GM18868 (cell line): ENCODE results near the gene MSS51.
A peak's percentile ranks its signal among the peaks of the same experiment; 100 is the strongest.
"Not testable (repeated sequence)": the region's sequence is repeated elsewhere in the genome, so short reads cannot be mapped to it uniquely, and the experiment has no call there.

Experiments
- ATAC-seq: cut with Tn5 transposase; IDR thresholded peaks from one replicate; pipeline ENCODE4 v1.9.1; 2021; ENCODE audit warnings: mild to moderate bottlenecking, moderate library complexity; ENCODE audit not compliant: unreplicated experiment

The MSS51 gene

DNA sequence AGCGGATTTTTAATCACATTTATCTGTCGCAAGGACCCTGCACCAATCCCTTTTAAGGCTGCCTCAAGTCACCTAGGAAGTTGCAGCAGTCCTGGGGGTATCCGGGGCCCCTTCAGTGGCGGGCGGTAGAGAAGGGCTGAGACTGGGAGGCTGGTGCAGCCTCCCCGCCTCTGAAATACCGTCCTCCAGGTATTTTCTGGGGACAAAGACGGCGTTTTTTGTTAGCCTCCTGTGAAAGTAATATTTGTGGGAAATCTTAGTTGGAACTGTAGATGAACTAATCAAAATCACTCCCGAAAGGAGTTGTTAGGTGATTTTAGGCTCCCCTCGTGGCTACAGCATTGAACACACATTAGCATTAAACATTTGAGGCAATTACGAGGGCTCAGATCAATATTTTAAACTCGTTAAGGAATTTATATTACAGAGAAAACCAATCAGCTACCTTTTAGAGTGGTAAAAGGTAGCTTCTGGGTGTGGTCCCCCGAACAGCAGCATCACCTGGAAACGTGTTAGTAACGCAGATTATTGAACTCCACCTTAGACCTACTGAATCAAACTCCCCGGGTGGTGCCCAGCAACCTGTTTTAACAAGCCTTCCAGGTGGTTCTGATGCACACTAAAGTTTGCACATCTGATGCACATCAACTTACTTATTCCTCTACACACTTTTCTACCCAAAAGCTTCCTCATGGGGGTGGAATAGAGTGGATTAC lies 19.0 kb downstream of the MSS51 start:
- peak; percentile 30 for ATAC-seq

DNA sequence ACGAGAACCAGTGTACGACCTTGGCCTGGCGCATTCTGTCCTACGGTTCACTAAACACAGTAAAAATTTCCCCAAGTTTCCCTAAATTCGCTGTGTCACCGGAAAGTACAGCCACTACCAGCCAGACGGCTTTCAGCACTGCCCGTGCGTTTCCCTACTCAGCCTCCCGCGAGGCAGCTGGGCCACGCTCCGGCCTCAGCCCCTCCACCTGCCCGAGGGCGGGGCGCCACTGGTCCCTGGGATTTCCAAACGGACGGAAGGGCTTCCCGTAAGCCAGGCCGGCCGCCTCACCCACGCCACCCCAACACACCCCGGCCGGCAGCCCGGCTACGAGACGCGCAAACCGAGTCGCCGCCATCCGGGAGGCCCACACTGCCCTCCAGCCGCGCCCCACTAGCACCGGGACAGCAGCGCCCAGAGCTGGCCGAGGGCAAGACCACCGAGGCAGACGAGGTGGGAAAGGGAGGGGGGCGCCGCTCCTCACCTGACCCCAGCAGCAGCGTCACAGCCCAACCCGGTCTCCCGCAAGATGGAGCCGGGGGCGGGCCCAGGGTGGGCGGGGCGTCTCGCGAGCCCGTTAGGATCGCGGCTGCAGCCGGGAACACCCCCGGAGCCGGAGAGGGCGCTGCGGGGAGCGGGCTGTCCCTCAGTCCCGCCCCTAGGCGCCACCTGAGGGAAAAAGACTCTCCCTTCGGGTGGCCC lies 19.7 kb downstream of the MSS51 start, which contains the start of gene ANXA7:
TSS of gene ANXA7 (minus strand) at position 531 of the 702 bp plus-strand sequence. CDS start 13,202 bp downstream, outside the sequence.
- ATAC-seq: peak; percentile 92

DNA sequence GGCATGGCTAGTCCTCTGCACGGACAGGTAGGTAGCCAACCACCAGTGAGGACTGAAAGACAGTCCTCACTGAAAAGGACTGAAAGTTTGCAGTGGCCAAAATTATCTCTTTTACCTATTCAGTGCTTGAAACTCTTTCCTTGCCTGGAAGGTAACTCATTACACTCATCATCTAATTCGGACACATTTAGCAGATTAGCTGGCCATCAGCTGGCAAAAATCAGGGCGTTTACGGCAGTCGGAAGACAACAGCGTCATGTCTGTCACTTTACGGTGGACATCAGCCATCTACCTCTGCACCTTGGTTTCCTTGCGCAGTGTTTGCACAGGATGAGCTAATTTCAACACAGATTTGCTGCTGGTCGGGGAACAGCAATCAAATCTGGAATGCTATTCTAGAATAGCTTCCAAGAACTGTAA lies 20.2 kb downstream of the MSS51 start:
- ATAC-seq: peak; percentile 24

DNA sequence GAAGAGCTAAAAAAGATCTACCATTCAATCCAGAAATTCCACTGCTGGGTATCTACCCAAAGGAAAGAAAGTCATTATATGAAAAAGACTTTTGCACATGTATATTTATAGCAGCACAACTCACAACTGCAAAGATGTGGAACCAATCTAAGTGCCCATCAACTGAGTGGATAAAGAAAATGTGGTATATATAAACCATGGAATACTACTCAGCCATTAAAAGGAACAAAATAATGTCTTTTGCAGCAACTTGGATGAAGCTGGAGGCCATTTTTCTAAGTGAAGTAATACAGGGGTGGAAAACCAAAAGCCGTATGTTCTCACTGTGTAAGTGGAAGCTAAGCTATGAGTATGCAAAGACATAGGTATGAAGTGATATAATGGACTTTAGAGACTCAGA lies 22.5 kb downstream of the MSS51 start:
- ATAC-seq: no peak

DNA sequence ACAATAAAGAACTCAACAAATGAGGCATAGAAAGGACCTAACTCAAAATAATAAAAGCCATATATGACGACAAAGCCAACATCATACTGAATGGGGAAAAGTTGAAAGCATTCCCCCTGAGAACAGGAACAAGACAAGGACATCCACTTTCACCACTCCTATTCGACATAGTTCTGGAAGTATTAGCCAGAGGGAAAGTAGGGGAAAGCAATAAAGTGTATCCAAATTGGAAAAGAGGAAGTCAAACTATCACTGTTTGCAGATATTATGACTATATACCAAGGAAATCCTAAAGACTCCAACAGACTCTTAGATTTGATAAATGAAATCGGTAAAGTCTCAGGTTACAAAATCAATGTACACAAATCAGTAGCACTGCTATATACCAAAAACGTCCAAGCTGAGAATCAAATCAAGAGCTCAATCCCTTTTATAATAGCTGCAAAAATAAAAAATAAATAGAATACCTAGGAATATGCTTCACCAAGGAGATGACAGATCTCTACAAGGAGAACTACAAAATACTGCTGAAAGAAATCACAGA lies 24.3 kb downstream of the MSS51 start:
- no peak for ATAC-seq

DNA sequence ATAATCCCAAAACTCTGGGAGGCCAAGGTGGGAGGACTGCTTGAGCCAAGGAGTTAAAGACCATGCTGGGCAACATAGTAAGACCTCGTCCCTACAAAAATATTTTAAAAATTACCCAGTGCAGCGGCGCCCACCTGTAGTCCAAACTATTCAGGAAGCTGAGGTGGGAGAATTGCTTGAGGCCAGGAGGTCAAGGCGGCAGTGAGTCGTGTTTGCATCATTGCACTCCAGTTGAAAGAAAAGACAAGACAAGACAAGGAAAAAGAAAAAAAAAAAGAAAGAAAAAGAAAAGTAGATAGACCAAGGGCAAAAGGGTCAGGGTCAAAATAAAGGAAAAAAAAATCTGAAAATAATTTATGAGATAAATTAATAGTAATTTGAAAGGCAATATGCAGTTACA lies 25.3 kb downstream of the MSS51 start:
- no peak for ATAC-seq

DNA sequence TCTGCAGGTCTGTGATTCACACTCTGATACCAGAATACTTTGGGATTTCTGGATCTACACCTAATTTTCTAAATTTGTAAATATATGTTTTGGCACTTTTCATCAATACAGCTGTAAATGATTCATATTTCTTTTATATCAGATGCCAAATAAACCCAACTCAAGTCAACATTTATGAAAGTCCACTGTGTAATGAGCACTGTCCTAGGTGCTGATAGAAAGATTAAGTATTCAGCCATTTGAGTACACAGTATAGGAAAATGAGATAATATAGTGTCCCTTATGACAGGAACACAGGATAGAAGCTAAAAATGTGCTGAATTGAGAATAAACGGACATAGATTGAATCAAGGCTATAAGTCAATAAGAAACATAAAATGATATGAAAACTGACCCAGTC lies 25.9 kb downstream of the MSS51 start:
- no peak for ATAC-seq

DNA sequence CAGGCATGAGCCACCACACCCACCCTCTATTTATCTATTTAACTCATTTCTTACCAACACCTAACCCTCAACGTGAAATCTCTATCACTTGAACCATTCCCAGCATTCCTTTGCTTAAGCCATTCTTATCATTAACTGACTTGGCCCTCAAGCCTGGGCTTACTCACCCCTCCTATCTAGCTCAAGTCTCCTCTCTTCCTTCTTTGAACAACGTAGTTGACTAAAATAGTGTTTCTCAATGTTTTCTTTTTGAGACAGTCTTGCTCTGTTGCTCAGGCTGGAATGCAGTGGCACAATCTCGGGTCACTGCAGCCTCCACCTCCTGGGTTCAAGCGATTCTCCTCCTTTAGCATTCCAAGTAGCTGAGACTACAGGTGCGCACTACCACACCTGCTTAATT lies 26.5 kb downstream of the MSS51 start:
- ATAC-seq: no peak

DNA sequence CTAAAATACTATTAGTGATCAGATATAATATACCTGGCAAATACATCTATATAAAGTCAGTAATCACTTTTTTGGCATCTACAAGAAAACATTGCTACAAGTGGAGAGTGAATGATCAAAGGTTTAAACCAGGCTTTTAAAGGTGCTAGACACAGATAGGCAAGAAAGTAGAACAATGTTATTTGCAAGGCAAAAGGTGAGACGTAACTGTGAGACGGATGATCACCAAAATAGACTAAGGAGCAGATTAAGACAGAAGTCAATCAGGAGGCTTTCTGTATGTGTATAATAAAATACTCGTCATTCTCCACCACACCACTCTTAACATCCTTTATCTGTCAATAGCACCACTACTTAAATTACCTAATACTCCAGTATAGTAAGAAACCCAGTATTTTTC lies 27.8 kb downstream of the MSS51 start:
- no peak for ATAC-seq

DNA sequence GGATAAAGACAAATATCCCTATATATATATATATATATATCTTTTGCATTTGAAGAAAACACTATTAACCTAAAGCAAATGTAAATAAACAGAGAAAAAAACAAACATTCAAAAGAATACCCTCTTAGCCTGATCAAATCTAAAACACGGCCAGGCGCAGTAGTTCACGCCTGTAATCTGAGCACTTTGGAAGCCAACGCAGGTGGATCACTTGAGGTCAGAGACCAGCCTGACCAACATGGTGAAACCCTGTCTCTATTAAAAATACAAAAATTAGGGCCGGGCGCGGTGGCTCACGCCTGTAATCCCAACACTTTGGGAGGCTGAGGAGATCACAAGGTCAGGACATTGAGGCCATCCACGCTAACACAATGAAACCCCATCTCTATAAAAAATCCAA lies 28.7 kb downstream of the MSS51 start:
- ATAC-seq: no peak

DNA sequence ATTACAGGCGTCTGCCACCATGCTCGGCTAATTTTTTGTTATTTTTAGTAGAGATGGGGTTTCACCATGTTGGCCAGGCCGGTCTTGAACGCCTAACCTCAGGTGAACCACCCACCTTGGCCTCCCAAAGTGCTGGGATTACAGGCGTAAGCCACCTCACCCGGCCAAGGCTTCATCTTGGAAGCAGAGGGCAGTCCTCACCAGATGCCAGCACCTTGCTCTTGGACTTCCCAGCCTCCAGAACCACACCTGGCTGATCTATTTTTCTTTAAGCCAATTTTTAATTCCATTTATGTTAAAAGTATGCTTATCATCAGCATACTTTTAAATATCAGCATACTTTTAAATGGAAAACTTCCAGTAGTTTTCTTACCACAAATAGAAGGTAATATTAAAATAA lies 31.7 kb downstream of the MSS51 start:
- no peak for ATAC-seq

DNA sequence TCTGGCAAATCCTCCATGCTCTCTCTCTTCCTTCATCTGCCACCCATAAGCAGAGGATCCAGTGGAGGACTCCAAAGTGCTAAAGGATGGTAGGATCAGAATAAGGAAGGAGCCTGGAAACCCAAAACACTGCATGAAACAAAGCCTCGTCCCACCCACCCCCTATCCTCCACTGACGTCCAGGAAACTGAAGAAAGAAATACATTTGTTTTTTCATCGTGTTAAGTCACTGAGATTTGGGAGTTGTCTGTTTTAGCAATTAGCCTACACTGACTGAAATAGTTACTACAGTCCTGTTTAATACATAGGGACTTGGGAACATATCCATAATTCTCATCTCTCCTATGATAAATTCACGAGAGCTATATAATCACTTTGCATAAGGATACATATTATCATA lies 34.3 kb downstream of the MSS51 start:
- no peak for ATAC-seq

DNA sequence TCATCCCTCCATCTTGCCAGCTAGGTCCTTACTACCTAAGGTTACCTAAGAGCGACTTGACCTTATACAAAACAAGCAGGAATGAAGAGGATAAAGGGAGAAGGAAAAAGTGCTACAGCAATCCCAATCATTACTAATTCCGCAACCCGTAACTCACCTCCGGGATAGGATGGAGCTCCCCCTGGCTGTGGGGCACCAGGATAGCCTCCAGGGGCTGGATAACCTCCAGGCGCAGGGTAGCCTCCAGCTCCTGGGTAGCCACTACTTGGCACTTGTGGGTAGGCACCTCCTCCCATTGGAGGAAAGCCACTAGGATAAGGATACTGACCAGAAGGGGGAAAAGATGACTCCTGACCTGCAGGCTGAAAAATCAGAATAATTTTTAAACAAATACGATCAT lies 35.3 kb downstream of the MSS51 start:
- no peak for ATAC-seq

DNA sequence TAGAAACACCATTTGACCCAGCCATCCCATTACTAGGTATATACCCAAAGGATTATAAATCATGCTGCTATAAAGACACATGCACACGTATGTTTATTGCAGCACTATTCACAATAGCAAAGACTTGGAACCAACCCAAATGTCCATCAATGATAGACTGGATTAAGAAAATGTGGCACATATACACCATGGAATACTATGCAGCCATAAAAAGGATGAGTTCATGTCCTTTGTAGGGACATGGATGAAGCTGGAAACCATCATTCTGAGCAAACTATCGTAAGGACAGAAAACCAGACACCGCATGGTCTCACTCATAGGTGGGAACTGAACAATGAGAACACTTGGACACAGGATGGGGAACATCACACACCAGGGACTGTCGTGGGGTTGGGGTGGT lies 39.0 kb downstream of the MSS51 start:
- ATAC-seq: not testable (repeated sequence)

DNA sequence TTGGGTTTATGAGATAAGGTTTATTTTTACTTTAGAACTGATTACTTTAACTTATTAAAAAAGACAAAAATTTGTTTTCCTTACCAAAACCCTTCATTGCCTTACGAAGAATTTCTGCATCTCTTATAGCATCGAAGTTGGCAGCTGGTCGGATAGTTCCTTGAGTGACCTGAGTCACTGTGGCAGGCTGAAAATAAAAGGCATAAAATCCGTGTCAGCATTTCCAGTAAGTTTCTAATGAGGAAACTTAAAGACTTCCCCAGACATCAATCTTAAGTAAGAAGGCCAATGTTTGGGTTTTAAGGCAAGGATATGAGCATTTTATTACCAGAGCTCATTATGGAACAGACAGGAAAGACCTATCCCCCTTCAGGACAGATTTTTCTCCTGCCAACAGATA lies 45.1 kb downstream of the MSS51 start:
- no peak for ATAC-seq

DNA sequence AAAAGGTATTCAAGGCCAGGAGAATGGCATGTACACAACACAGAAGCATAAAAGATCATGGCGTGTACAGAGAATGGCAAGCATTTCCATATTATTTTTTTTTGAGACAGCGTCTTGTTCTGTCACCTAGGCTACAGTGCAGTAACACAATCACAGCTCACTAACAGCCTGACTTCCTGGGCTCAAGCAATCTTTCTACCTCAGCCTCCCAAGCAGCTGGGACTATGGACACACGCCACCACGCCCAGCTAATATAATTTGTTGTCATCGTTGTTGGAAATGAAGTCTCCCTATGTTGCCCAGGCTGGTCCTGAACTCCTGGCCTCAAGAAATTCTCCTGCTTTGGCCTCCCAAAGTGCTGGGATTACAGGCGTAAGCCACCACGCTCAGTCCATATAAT lies 46.8 kb downstream of the MSS51 start:
- ATAC-seq: no peak

DNA sequence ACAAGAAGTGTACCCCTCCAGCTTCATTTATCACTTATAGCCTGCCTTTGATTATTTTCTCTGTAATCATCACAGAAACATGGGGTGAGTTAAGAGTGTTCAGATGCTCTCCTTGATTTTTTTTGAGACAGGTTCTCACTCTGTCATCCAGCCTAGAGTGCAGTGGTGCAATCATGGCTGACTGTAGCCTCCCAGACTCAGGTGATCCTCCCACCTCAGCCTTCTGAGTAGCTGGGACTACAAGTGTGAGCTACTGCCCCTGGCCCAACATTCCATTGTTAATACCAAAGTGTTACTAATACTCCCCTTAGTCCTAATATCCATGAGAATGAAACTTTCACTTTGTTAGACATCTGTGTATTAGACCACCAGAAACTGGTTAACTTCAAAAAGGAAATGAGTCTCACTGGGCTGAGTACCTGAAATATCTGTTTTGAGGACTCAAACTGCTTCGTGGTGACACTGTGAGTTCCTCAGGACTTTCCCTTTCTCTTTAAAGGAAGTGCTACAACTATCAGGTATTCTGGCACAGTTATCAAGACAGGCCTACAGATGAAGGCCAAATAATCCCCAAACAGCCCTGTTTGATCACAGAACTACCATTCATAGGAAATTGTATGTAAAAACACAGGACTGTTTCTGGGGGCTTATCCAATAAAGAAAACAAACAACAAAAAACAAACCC lies 54.2 kb downstream of the MSS51 start:
- peak; percentile 67 for ATAC-seq

DNA sequence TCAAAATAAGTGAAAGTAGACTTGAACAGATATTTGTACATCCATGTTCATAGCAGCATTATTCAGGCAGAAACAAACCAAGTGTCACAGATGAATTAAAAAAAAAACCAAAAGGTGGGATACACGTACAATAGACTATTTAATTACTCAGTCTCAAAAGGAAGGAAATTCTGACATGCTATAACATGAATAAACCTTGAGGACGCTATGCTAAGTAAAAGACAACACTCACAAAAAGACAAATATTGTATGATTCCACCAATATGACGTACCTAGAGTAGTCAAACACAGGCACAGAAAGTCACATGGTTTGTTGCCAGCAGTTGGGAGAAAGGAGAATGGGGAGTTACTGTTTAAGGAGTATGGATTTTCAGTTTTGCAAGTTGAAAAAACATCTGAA lies 56.7 kb downstream of the MSS51 start:
- ATAC-seq: no peak
